Activated CD4-positive, alpha-beta T cell treated with anti-CD3 and anti-CD28 coated beads, Interleukin-2, amount 50 U/mL, for 4 hours (primary cell): Measurements from ENCODE around the gene RRP9.

Experiments
- DNase-seq, 2 experiments: peaks; one replicate each; pipeline ENCODE4 v3.0.0-alpha.2; 2020

The RRP9 gene

GRCh38 chr3:51955175-51955892 is 13.6 kb upstream of the RRP9 start, which contains the start of gene GPR62:
TSS of gene GPR62 (plus strand) at chr3:51955381. CDS start at chr3:51955653, 272 bp downstream.
- no peak for DNase-seq

- no peak for DNase-seq
Observed at GRCh38 chr3:51954713-51955112, 13.0 kb upstream of the RRP9 start.

GRCh38 chr3:51954105-51954504 is 12.4 kb upstream of the RRP9 start:
- no peak for DNase-seq

GRCh38 chr3:51953445-51953844 is 11.7 kb upstream of the RRP9 start:
- no peak for DNase-seq

- DNase-seq = no peak
Observed at GRCh38 chr3:51950899-51951298, 9.2 kb upstream of the RRP9 start.

- DNase-seq = no peak
Observed at GRCh38 chr3:51949121-51949520, 7.4 kb upstream of the RRP9 start.

- no peak for DNase-seq
Observed at GRCh38 chr3:51948016-51948580, 6.4 kb upstream of the RRP9 start.

GRCh38 chr3:51947215-51947900 is 5.7 kb upstream of the RRP9 start:
- DNase-seq = no peak

GRCh38 chr3:51946796-51947195 is 5.1 kb upstream of the RRP9 start:
- DNase-seq = no peak

GRCh38 chr3:51945926-51946705 is 4.4 kb upstream of the RRP9 start:
- DNase-seq = no peak

GRCh38 chr3:51945031-51945840 is 3.5 kb upstream of the RRP9 start:
- no peak for DNase-seq

- DNase-seq = no peak
Observed at GRCh38 chr3:51944451-51945021, 2.8 kb upstream of the RRP9 start.

GRCh38 chr3:51943451-51944391 is 2.0 kb upstream of the RRP9 start:
- DNase-seq = no peak

GRCh38 chr3:51942603-51943450 is 1.1 kb upstream of the RRP9 start:
- peak; percentile 57 to 62 for DNase-seq

- no peak for DNase-seq
Observed at GRCh38 chr3:51941463-51941797, 274 bp downstream of the RRP9 start.

- DNase-seq = no peak
Observed at GRCh38 chr3:51940648-51941462, 849 bp downstream of the RRP9 start.

- DNase-seq = no peak
Observed at GRCh38 chr3:51938780-51939425, 2.8 kb downstream of the RRP9 start.

GRCh38 chr3:51937611-51938450 is 3.9 kb downstream of the RRP9 start:
- no peak for DNase-seq
